ENCODE data around the gene RNF213. TPM values are rescaled to one million over a fixed set of nuclear protein-coding genes. Genes with fewer than 3 reads are reported as not detected.

Gene RNF213
- total RNA-seq, 1 experiment from 2014 or later = 70.5 TPM

DNA sequence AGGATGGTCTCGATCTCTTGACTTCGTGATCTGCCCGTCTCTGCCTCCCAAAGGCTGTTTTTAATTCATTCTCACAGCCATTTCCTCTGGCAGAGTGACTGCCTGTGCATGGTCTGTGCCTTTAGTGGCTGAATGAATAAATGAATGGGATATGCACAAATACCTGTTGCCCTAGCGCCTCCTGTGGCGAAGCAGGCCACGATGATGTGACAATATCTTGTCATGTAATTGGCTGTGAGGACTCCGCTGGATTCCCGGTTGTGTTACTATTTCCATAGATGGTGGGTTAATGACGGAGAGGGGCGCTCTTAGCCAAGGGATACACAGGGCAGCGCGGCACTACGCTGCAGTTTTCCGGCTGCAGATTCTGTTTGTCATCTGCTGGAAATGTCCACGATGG lies 127.5 kb downstream of the RNF213 start:
- Mint-ChIP-seq H3K27ac (no peak overlapping the region), H3K27me3 (ENCODE audit: low read depth) (no peaks in the 10 kb centered on the region), H3K4me3 (no peak overlapping the region), H3K36me3 (peaks cover 61% of the 10 kb centered on the region), H3K9me3 (no peaks in the 10 kb centered on the region), H3K4me1 (no peaks in the 10 kb centered on the region)
- no peak for ATAC-seq
- no peak for DNase-seq (ENCODE audit: low spot score)
- ChIA-PET POLR2A (no interaction called here), CTCF (interaction anchor here (0.6 to 0.7 kb wide), 3 partner anchors 22 to 468 kb away, joined by 3 read pairs; no protein-coding TSS in a partner anchor)
- TF ChIP-seq, protein P1, sequence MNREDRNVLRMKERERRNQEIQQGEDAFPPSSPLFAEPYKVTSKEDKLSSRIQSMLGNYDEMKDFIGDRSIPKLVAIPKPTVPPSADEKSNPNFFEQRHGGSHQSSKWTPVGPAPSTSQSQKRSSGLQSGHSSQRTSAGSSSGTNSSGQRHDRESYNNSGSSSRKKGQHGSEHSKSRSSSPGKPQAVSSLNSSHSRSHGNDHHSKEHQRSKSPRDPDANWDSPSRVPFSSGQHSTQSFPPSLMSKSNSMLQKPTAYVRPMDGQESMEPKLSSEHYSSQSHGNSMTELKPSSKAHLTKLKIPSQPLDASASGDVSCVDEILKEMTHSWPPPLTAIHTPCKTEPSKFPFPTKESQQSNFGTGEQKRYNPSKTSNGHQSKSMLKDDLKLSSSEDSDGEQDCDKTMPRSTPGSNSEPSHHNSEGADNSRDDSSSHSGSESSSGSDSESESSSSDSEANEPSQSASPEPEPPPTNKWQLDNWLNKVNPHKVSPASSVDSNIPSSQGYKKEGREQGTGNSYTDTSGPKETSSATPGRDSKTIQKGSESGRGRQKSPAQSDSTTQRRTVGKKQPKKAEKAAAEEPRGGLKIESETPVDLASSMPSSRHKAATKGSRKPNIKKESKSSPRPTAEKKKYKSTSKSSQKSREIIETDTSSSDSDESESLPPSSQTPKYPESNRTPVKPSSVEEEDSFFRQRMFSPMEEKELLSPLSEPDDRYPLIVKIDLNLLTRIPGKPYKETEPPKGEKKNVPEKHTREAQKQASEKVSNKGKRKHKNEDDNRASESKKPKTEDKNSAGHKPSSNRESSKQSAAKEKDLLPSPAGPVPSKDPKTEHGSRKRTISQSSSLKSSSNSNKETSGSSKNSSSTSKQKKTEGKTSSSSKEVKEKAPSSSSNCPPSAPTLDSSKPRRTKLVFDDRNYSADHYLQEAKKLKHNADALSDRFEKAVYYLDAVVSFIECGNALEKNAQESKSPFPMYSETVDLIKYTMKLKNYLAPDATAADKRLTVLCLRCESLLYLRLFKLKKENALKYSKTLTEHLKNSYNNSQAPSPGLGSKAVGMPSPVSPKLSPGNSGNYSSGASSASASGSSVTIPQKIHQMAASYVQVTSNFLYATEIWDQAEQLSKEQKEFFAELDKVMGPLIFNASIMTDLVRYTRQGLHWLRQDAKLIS (CRISPR knock-in tag; IDR thresholded peaks at IDR 0.05; ENCODE audit: borderline replicate concordance) = no peak

DNA sequence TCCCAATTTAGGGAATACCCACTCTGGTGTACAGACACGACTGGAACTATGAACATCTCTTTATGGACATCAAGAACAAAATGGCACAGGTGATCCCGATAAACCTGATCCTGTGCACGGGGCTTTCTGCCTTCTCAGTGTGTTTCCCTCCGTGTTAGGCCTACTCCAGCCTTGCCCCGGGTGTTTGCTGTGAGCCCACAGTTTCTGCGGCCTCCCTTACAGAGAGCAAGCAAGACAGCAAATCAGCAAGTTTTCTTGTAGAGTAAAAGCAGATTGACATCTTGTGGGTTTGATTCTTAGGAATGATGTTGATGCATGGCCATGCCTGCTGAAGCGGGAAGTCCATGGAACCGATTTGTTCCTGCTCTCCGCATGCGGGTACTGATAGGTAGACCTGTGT lies 127.9 kb downstream of the RNF213 start:
- Mint-ChIP-seq H3K27ac (no peak overlapping the region), H3K4me3 (no peak overlapping the region), H3K4me1 (no peaks in the 10 kb centered on the region), H3K9me3 (no peaks in the 10 kb centered on the region), H3K27me3 (ENCODE audit: low read depth) (no peaks in the 10 kb centered on the region), H3K36me3 (peaks cover 59% of the 10 kb centered on the region)
- CTCF ChIA-PET = no interaction called here
- TF ChIP-seq SMAD3 (CRISPR knock-in tag; IDR thresholded peaks at IDR 0.05; ENCODE audit: borderline replicate concordance) (no peak), MAX (CRISPR knock-in tag; IDR thresholded peaks at IDR 0.05) (no peak), CDX4 (CRISPR knock-in tag; IDR thresholded peaks at IDR 0.05; ENCODE audit: borderline replicate concordance) (no peak), SP1 (CRISPR knock-in tag; conservative IDR thresholded peaks at IDR 0.05) (no peak), ZNF219 (CRISPR knock-in tag; IDR thresholded peaks at IDR 0.05; ENCODE audit: borderline replicate concordance) (no peak), TEAD1 (CRISPR knock-in tag; IDR thresholded peaks at IDR 0.05) (no peak), ZNF671 (CRISPR knock-in tag; IDR thresholded peaks at IDR 0.05) (no peak), PRRX2 (CRISPR knock-in tag; IDR thresholded peaks at IDR 0.05) (no peak), USF2 (CRISPR knock-in tag; IDR thresholded peaks at IDR 0.05) (no peak)
- TF ChIP-seq, protein P2, sequence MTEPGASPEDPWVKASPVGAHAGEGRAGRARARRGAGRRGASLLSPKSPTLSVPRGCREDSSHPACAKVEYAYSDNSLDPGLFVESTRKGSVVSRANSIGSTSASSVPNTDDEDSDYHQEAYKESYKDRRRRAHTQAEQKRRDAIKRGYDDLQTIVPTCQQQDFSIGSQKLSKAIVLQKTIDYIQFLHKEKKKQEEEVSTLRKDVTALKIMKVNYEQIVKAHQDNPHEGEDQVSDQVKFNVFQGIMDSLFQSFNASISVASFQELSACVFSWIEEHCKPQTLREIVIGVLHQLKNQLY (CRISPR knock-in tag; IDR thresholded peaks at IDR 0.05) = no peak
- TF ChIP-seq, protein P3, sequence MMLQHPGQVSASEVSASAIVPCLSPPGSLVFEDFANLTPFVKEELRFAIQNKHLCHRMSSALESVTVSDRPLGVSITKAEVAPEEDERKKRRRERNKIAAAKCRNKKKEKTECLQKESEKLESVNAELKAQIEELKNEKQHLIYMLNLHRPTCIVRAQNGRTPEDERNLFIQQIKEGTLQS (CRISPR knock-in tag; conservative IDR thresholded peaks at IDR 0.05) = no peak
- TF ChIP-seq, protein P4, sequence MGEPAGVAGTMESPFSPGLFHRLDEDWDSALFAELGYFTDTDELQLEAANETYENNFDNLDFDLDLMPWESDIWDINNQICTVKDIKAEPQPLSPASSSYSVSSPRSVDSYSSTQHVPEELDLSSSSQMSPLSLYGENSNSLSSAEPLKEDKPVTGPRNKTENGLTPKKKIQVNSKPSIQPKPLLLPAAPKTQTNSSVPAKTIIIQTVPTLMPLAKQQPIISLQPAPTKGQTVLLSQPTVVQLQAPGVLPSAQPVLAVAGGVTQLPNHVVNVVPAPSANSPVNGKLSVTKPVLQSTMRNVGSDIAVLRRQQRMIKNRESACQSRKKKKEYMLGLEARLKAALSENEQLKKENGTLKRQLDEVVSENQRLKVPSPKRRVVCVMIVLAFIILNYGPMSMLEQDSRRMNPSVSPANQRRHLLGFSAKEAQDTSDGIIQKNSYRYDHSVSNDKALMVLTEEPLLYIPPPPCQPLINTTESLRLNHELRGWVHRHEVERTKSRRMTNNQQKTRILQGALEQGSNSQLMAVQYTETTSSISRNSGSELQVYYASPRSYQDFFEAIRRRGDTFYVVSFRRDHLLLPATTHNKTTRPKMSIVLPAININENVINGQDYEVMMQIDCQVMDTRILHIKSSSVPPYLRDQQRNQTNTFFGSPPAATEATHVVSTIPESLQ (CRISPR knock-in tag; IDR thresholded peaks at IDR 0.05) = no peak
- ATAC-seq = no peak
- POLR2A ChIA-PET = no interaction called here
- no peak for DNase-seq (ENCODE audit: low spot score)

Measured in WTC11 (cell line).